Kidney epithelial cell (primary cell): ENCODE results near the gene SRGAP1. TPM values are rescaled to one million over a fixed set of nuclear protein-coding genes. Genes with fewer than 3 reads are reported as not detected.

Source experiments
- DNase-seq: peaks from one replicate; pipeline ENCODE4 v3.0.0-alpha.2; 2010; ENCODE audit warnings: low read depth
- H3K27me3 ChIP-seq: 2 replicates; pipeline ENCODE4 v1.6.0; 2011; ENCODE audit warnings: low read length; ENCODE audit not compliant: control insufficient read depth, insufficient read depth
- H3K36me3 ChIP-seq: 2 replicates; pipeline ENCODE4 v1.5.1; 2011; ENCODE audit warnings: low read length; ENCODE audit not compliant: control insufficient read depth, insufficient read depth
- H3K4me3 ChIP-seq: 2 replicates; pipeline ENCODE4 v1.5.1; 2011; ENCODE audit warnings: low read depth, mild to moderate bottlenecking, control low read depth, low read length
- total RNA-seq: library from RNA; depleted of rRNA; stranded (reverse); fragments of >200 nt; gene quantifications from 2 replicates; pipeline ENCODE4 v1.2.3, GENCODE V29; 2015
- TF ChIP-seq, protein P1 (sequence below): IDR thresholded peaks from 2 replicates; pipeline ENCODE4 v1.5.1; 2011; ENCODE audit warnings: mild to moderate bottlenecking, moderate library complexity, low read length, control low read depth, inconsistent platforms; ENCODE audit not compliant: insufficient read depth, poor library complexity, severe bottlenecking

The SRGAP1 gene
- total RNA-seq, 1 donor from 2014 or later, result 28.9 TPM

DNA sequence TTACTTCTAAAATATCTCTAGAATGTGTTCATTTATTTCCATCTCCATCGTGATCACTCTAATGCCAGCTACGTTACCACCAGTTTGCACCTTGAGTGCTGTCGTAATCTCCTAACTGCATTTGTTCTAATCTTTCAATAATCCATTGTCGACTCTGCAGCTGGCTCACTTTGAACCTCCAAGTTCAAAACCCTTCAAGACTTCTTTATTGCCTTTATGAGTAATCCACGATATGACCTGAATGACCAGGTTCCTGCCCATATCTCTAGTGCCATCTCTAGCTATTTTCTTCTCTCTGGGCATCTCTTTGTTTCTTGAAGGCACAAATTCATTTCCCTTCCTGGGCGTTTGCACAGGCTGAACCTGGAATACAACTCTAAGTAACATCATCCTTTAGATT is 76.7 kb downstream of the SRGAP1 start:
- DNase-seq, result no peak
- TF ChIP-seq, protein P1, sequence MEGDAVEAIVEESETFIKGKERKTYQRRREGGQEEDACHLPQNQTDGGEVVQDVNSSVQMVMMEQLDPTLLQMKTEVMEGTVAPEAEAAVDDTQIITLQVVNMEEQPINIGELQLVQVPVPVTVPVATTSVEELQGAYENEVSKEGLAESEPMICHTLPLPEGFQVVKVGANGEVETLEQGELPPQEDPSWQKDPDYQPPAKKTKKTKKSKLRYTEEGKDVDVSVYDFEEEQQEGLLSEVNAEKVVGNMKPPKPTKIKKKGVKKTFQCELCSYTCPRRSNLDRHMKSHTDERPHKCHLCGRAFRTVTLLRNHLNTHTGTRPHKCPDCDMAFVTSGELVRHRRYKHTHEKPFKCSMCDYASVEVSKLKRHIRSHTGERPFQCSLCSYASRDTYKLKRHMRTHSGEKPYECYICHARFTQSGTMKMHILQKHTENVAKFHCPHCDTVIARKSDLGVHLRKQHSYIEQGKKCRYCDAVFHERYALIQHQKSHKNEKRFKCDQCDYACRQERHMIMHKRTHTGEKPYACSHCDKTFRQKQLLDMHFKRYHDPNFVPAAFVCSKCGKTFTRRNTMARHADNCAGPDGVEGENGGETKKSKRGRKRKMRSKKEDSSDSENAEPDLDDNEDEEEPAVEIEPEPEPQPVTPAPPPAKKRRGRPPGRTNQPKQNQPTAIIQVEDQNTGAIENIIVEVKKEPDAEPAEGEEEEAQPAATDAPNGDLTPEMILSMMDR, result no peak
- no peaks in the 10 kb centered on the region for H3K27me3 ChIP-seq
- H3K4me3 ChIP-seq, result no peak overlapping the region
- no peaks in the 10 kb centered on the region for H3K36me3 ChIP-seq

DNA sequence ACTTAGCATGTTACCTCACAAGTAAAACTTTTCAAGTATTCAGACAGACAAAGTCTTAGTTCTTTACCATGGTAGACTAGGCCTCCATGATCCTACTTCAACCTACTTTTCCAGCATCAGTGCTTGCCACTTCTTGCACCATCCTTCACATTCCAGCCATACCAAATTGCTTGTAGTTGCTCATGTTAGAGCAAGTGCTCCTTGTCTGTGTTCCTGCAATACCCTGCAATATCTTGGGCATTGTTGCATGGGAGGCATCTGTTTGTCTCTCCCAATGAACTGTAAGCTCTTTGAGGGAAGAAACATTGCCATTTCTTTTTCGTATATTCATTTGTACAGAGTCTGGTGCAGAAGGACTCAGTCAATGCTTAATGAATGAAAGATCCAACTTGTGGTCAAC is 78.0 kb downstream of the SRGAP1 start:
- DNase-seq, result no peak
- TF ChIP-seq, protein P1, result no peak

DNA sequence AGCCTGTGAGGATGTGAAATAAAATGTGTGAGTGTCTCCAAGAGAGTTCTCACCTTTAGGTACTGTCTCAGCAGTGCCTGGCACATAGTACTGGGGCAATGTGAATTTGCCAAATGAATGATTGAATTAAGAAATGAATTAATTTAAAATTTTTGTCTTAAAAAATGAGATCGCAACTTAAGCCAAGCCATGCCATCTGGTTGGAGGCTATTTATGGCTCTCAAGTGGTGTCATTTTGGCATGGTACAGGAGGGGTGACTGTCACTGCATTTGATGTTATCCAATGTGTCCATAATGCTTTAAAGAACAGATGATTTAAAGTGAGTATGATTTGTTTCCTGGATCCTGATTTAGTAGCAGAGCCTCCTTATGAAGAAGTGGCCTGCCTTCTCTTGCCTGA is 80.3 kb downstream of the SRGAP1 start:
- H3K4me3 ChIP-seq, result no peak overlapping the region
- H3K27me3 ChIP-seq, result no peaks in the 10 kb centered on the region
- TF ChIP-seq, protein P1, result no peak
- no peak for DNase-seq
- H3K36me3 ChIP-seq, result no peaks in the 10 kb centered on the region

More for the DNA sequence above, 78.0 kb downstream of the SRGAP1 start:
- Histone ChIP-seq H3K4me3 (no peak overlapping the region), H3K36me3 (no peaks in the 10 kb centered on the region), H3K27me3 (no peaks in the 10 kb centered on the region)

DNA sequence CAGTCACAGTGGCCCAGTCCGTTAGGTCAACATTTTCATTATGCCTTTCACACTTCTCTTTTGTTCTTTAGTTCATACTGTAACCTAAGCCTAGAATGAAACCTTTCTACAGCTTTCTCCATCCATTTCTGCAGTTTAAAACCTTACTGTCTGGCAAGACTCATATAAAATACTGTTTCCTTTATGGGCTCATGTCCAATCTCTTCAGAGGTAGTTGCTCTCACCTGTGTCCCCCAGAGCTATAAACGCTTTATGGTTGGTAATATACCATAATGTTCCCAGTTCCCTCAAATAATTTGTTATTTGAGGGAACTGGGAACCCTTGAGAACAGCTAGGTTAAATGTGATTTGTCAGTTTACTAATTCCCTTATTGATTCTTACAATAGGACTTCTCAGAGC is 83.0 kb downstream of the SRGAP1 start:
- no peaks in the 10 kb centered on the region for H3K27me3 ChIP-seq
- DNase-seq, result no peak
- TF ChIP-seq, protein P1, result no peak
- H3K36me3 ChIP-seq, result no peaks in the 10 kb centered on the region
- no peak overlapping the region for H3K4me3 ChIP-seq

DNA sequence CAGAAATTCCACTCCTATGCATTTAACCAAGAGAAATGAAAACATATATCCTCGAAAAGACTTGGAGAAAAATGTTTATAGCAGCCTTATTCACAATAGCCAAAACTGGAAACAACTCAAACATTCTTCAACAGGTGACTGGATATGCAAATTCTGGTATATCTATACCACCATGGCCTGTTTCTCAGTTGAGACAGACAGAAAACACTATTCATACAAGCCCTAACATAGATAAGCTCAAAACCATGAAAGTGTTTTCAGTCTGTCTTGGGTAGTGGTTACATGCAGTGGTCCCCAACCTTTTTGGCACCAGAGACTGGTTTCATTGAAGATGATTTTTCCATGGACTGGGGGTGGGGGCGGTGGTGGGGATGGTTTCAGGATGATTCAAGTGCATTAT is 83.8 kb downstream of the SRGAP1 start:
- no peak for DNase-seq
- TF ChIP-seq, protein P1, result no peak
- H3K27me3 ChIP-seq, result no peaks in the 10 kb centered on the region
- no peak overlapping the region for H3K4me3 ChIP-seq
- H3K36me3 ChIP-seq, result no peaks in the 10 kb centered on the region

DNA sequence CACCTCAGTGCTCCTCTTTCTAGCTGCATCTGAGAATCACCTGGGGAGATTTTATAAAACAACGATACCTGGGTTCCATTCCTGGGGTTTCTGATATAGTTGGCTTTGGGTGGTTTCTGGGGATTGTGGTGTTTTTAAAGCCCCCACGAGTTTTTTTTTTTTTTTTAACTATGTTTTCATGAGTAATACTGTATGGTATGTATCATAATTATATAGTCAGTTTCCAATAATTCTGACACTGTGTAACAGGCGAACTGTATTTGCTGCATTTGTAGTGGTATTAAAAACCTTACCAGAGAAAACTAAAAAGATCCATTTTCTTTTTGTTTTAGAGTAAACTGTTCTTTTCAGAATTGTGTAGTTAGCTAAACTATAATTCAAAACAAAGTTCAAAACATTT is 84.9 kb downstream of the SRGAP1 start:
- TF ChIP-seq, protein P1, result no peak
- DNase-seq, result no peak
- H3K27me3 ChIP-seq, result no peaks in the 10 kb centered on the region
- H3K36me3 ChIP-seq, result no peaks in the 10 kb centered on the region
- no peak overlapping the region for H3K4me3 ChIP-seq
